ENCODE data around the gene CEP57L1. TPM values are rescaled to one million over a fixed set of nuclear protein-coding genes. Genes with fewer than 3 reads are reported as not detected.

The CEP57L1 gene
- total and polyA plus RNA-seq, 7 donors: 5.1 to 20.7 (median 6.4) TPM

GRCh38 chr6:109075934-109076333 is 19.4 kb upstream of the CEP57L1 start:
- H3K9me3 ChIP-seq: no peaks in the 10 kb centered on the region
- no peak for DNase-seq
- ATAC-seq: no peak
- H3K27ac ChIP-seq: peak overlapping the region; percentile 98
- no peaks in the 10 kb centered on the region for H3K27me3 ChIP-seq (ENCODE audit: insufficient read depth in 3 of 3, low read length in 2 of 3)
- intact Hi-C loops (cut with DNase I): loop anchor here (2.0 to 10.0 kb wide), 2 partner anchors 177 to 241 kb away; no protein-coding TSS in a partner anchor
- H3K4me1 ChIP-seq: peaks cover 89% of the 10 kb centered on the region
- TF ChIP-seq CTCF (IDR thresholded peaks at IDR 0.05): no peak
- H3K36me3 ChIP-seq (ENCODE audit: insufficient read depth in 1 of 2, low read depth in 1 of 2): no peaks in the 10 kb centered on the region
- no peak overlapping the region for H3K4me3 ChIP-seq

GRCh38 chr6:109076377-109076776 is 18.9 kb upstream of the CEP57L1 start:
- peak overlapping the region; percentile 98 for H3K27ac ChIP-seq
- peaks cover 89% of the 10 kb centered on the region for H3K4me1 ChIP-seq
- no peaks in the 10 kb centered on the region for H3K27me3 ChIP-seq (ENCODE audit: insufficient read depth in 3 of 3, low read length in 2 of 3)
- no peaks in the 10 kb centered on the region for H3K9me3 ChIP-seq
- intact Hi-C loops (cut with DNase I): loop anchor here (2.0 to 10.0 kb wide), 2 partner anchors 178 to 242 kb away; no protein-coding TSS in a partner anchor
- TF ChIP-seq CTCF (IDR thresholded peaks at IDR 0.05): no peak
- 44 to 58% (median 54%) methylated on average over 3 of the region's 3 CpGs for WGBS, 3 donors
- H3K4me3 ChIP-seq: no peak overlapping the region
- no peaks in the 10 kb centered on the region for H3K36me3 ChIP-seq (ENCODE audit: insufficient read depth in 1 of 2, low read depth in 1 of 2)
- no peak for DNase-seq
- ATAC-seq: no peak

DNA sequence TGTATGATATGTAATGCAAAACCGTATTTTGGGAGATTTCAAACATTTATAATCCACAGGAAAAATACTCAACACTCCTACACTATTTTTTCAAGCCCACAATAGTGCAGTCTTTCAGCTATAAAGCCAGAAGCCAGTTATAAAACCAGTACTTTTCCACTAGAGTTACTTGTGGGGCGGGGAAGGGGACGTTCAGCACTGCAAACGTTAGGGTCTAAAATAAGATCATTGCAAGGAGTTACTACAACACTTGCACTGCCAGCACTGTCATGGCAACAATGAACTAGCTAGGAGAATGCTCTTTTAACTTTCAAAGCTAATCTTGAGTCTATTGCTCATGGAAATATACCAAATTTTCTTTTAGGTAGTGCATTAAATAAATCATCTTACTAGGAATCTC is 15.3 kb upstream of the CEP57L1 start:
- Histone ChIP-seq H3K27me3 (ENCODE audit: insufficient read depth in 3 of 3, low read length in 2 of 3) (no peaks in the 10 kb centered on the region), H3K9me3 (no peaks in the 10 kb centered on the region), H3K4me1 (peaks cover 81% of the 10 kb centered on the region), H3K36me3 (ENCODE audit: insufficient read depth in 1 of 2, low read depth in 1 of 2) (peaks cover 0 to under 1% of the 10 kb centered on the region in 2 donors), H3K27ac (peak overlapping the region; percentile 98), H3K4me3 (peak overlapping the region; percentile 14)
- ATAC-seq (peak; percentile 57 to 73 (median 64)), DNase-seq (peak; percentile 32 to 53)
- TF ChIP-seq CTCF (IDR thresholded peaks at IDR 0.05): no peak
- WGBS, 3 donors: 13 to 18% (median 13%) methylated on average over 4 of the region's 4 CpGs
- intact Hi-C loops (cut with DNase I): loop anchor here in 1 of 2 donors (10.0 kb wide), 1 partner anchor 245 kb away; no protein-coding TSS in a partner anchor

GRCh38 chr6:109081026-109081425 is 14.3 kb upstream of the CEP57L1 start:
- WGBS, 3 donors: 6 to 33% (median 19%) methylated on average over 1 of the region's 1 CpG
- TF ChIP-seq CTCF (IDR thresholded peaks at IDR 0.05): no peak
- ATAC-seq (peak; percentile 4 to 55 (median 28)), DNase-seq (peak in 1 of 2 donors; percentile 48)
- Histone ChIP-seq H3K4me1 (peaks cover 77% of the 10 kb centered on the region), H3K4me3 (peak overlapping the region; percentile 28), H3K27ac (peak overlapping the region; percentile 98), H3K36me3 (ENCODE audit: insufficient read depth in 1 of 2, low read depth in 1 of 2) (peaks cover 0 to 11% of the 10 kb centered on the region in 2 donors), H3K9me3 (no peaks in the 10 kb centered on the region), H3K27me3 (ENCODE audit: insufficient read depth in 3 of 3, low read length in 2 of 3) (no peaks in the 10 kb centered on the region)
- intact Hi-C loops (cut with DNase I): no loop called here

Measured in psoas muscle (tissue), 8 donors.